NT2/D1 (cell line): ENCODE data around the gene HS2ST1.
A peak's percentile ranks its signal among the peaks of the same experiment; 100 is the strongest.

ENCODE experiments used
- DNase-seq: peaks from one replicate; pipeline ENCODE4 v3.0.0-alpha.2; 2011; ENCODE audit warnings: low read depth, low spot score
- H3K27me3 ChIP-seq: 2 replicates; pipeline ENCODE4 v1.6.0; 2011; ENCODE audit warnings: mild to moderate bottlenecking; ENCODE audit not compliant: insufficient read length, insufficient read depth
- H3K36me3 ChIP-seq: 2 replicates; pipeline ENCODE4 v1.6.1; 2011; ENCODE audit warnings: mild to moderate bottlenecking, low read length, mixed read lengths; ENCODE audit not compliant: insufficient read depth, insufficient read length
- H3K4me1 ChIP-seq: 2 replicates; pipeline ENCODE4 v1.5.1; 2011; ENCODE audit not compliant: insufficient read depth, insufficient read length
- H3K4me3 ChIP-seq: 2 replicates; pipeline ENCODE4 v1.5.1; 2011; ENCODE audit warnings: low read depth; ENCODE audit not compliant: insufficient read length
- H3K9ac ChIP-seq: 2 replicates; pipeline ENCODE4 v1.6.0; 2011; ENCODE audit warnings: low read depth; ENCODE audit not compliant: insufficient read length
- H3K9me3 ChIP-seq: 2 replicates; pipeline ENCODE4 v1.5.1; 2011; ENCODE audit warnings: mild to moderate bottlenecking, low read length; ENCODE audit not compliant: insufficient read depth
- SUZ12 ChIP-seq: IDR thresholded peaks from 2 replicates; pipeline ENCODE4 v1.6.1; 2011; ENCODE audit not compliant: insufficient read length, insufficient read depth; ENCODE audit errors: extremely low read depth
- YY1 ChIP-seq: IDR thresholded peaks from 2 replicates; pipeline ENCODE4 v1.6.1; 2011; ENCODE audit not compliant: insufficient read length, insufficient read depth
- ZNF274 ChIP-seq: IDR thresholded peaks from 2 replicates; pipeline ENCODE4 v1.6.1; 2011; ENCODE audit warnings: mild to moderate bottlenecking, low read depth, low read length

HS2ST1 gene

GRCh38 chr1:87151500-87152421, 237.3 kb downstream of the HS2ST1 start:
- peak; percentile 80 for DNase-seq
- Histone ChIP-seq H3K27me3 (peaks cover 39% of the 10 kb centered on the region), H3K9me3 (no peaks in the 10 kb centered on the region), H3K36me3 (no peaks in the 10 kb centered on the region), H3K4me3 (peak overlapping the region; percentile 22), H3K9ac (peak overlapping the region; percentile 22), H3K4me1 (no peaks in the 10 kb centered on the region)
- no peak for TF ChIP-seq ZNF274
- TF ChIP-seq SUZ12, result no peak
- TF ChIP-seq YY1, result no peak

- no peak for DNase-seq
- Histone ChIP-seq H3K4me3 (no peak overlapping the region), H3K9ac (no peak overlapping the region), H3K4me1 (no peaks in the 10 kb centered on the region), H3K9me3 (no peaks in the 10 kb centered on the region), H3K27me3 (peaks cover 28% of the 10 kb centered on the region), H3K36me3 (no peaks in the 10 kb centered on the region)
- TF ChIP-seq ZNF274 (no peak), SUZ12 (no peak)
Measured at GRCh38 chr1:87154384-87154783, 239.9 kb downstream of the HS2ST1 start.

GRCh38 chr1:87155170-87155569, 240.7 kb downstream of the HS2ST1 start:
- no peak overlapping the region for H3K9ac ChIP-seq
- H3K4me1 ChIP-seq, result no peaks in the 10 kb centered on the region
- H3K9me3 ChIP-seq, result no peaks in the 10 kb centered on the region
- TF ChIP-seq ZNF274 (no peak), YY1 (no peak), SUZ12 (no peak)
- no peak for DNase-seq
- H3K36me3 ChIP-seq, result no peaks in the 10 kb centered on the region
- H3K27me3 ChIP-seq, result peaks cover 28% of the 10 kb centered on the region
- H3K4me3 ChIP-seq, result no peak overlapping the region

GRCh38 chr1:87155648-87156047, 241.2 kb downstream of the HS2ST1 start:
- DNase-seq, result no peak
- peaks cover 24% of the 10 kb centered on the region for H3K27me3 ChIP-seq
- TF ChIP-seq ZNF274 (no peak), YY1 (no peak), SUZ12 (no peak)
- H3K9me3 ChIP-seq, result no peaks in the 10 kb centered on the region
- no peaks in the 10 kb centered on the region for H3K36me3 ChIP-seq
- no peak overlapping the region for H3K4me3 ChIP-seq
- no peak overlapping the region for H3K9ac ChIP-seq
- no peaks in the 10 kb centered on the region for H3K4me1 ChIP-seq

- H3K9ac ChIP-seq, result no peak overlapping the region
- no peak for DNase-seq
- H3K4me3 ChIP-seq, result no peak overlapping the region
- peaks cover 20% of the 10 kb centered on the region for H3K27me3 ChIP-seq
- H3K4me1 ChIP-seq, result no peaks in the 10 kb centered on the region
- no peaks in the 10 kb centered on the region for H3K36me3 ChIP-seq
- TF ChIP-seq YY1 (no peak), ZNF274 (no peak), SUZ12 (no peak)
- no peaks in the 10 kb centered on the region for H3K9me3 ChIP-seq
Measured at GRCh38 chr1:87156124-87156523, 241.7 kb downstream of the HS2ST1 start.

- no peaks in the 10 kb centered on the region for H3K4me1 ChIP-seq
- no peak for TF ChIP-seq SUZ12
- no peak for TF ChIP-seq ZNF274
- TF ChIP-seq YY1, result no peak
- H3K36me3 ChIP-seq, result no peaks in the 10 kb centered on the region
- H3K9ac ChIP-seq, result no peak overlapping the region
- no peak overlapping the region for H3K4me3 ChIP-seq
- no peak for DNase-seq
- no peaks in the 10 kb centered on the region for H3K27me3 ChIP-seq
- no peaks in the 10 kb centered on the region for H3K9me3 ChIP-seq
Measured at GRCh38 chr1:87159378-87159915, 245.0 kb downstream of the HS2ST1 start.
